Ectodermal cell (in vitro differentiated cells): Measurements from ENCODE around the gene ADAMTS15.

Experiments used
- H3K27ac ChIP-seq: 2 replicates; pipeline ENCODE4 v1.7.0; 2013; ENCODE audit warnings: mild to moderate bottlenecking, low read depth, low read length; ENCODE audit not compliant: insufficient read depth, poor library complexity, severe bottlenecking
- H3K27me3 ChIP-seq: 2 replicates; pipeline ENCODE4 v1.7.0; 2013; ENCODE audit warnings: mild to moderate bottlenecking, low read length; ENCODE audit not compliant: insufficient read depth, control insufficient read depth, poor library complexity, severe bottlenecking
- H3K36me3 ChIP-seq: one replicate; pipeline ENCODE4 v1.7.0; 2013; ENCODE audit warnings: low read length; ENCODE audit not compliant: control insufficient read depth, insufficient read depth
- H3K4me1 ChIP-seq: one replicate; pipeline ENCODE4 v1.7.0; 2013; ENCODE audit warnings: low read length; ENCODE audit not compliant: control insufficient read depth, insufficient read depth
- H3K4me3 ChIP-seq: 2 replicates; pipeline ENCODE4 v1.7.0; 2013; ENCODE audit warnings: low read depth, low read length, control low read depth; ENCODE audit not compliant: insufficient read depth
- H3K9me3 ChIP-seq: 2 replicates; pipeline ENCODE4 v1.7.0; 2013; ENCODE audit warnings: mild to moderate bottlenecking, low read length, moderate library complexity; ENCODE audit not compliant: control insufficient read depth
- WGBS, 2 experiments: methylation state at CpG; one replicate each; pipeline ENCODE4 v1.1.7; 2013; ENCODE audit warnings: missing lambda C conversion rate in 2 of 2; 5-methylcytosine and 5-hydroxymethylcytosine counted together

Gene ADAMTS15

GRCh38 chr11:130488848-130489584 lies 40.6 kb downstream of the ADAMTS15 start:
- no peaks in the 10 kb centered on the region for H3K27me3 ChIP-seq
- H3K4me3 ChIP-seq = no peak overlapping the region
- no peaks in the 10 kb centered on the region for H3K36me3 ChIP-seq
- H3K9me3 ChIP-seq = peaks cover 2% of the 10 kb centered on the region
- WGBS, 2 experiments = 91 to 92% methylated on average over 5 of the region's 5 CpGs
- H3K4me1 ChIP-seq = no peaks in the 10 kb centered on the region
- H3K27ac ChIP-seq = no peak overlapping the region

- Histone ChIP-seq H3K27ac (no peak overlapping the region), H3K36me3 (no peaks in the 10 kb centered on the region), H3K9me3 (no peaks in the 10 kb centered on the region), H3K4me1 (no peaks in the 10 kb centered on the region), H3K4me3 (no peak overlapping the region), H3K27me3 (no peaks in the 10 kb centered on the region)
- WGBS, 2 experiments = 94 to 97% methylated on average over 7 to 10 of the region's 12 CpGs
These were observed 41.3 kb downstream of the ADAMTS15 start for GRCh38 chr11:130489716-130490115.

- H3K4me3 ChIP-seq = no peak overlapping the region
- no peak overlapping the region for H3K27ac ChIP-seq
- H3K9me3 ChIP-seq = no peaks in the 10 kb centered on the region
- no peaks in the 10 kb centered on the region for H3K4me1 ChIP-seq
- WGBS, 2 experiments = 95 to 96% methylated on average over 4 to 7 of the region's 7 CpGs
- no peaks in the 10 kb centered on the region for H3K36me3 ChIP-seq
- H3K27me3 ChIP-seq = no peaks in the 10 kb centered on the region
These were observed 42.4 kb downstream of the ADAMTS15 start for GRCh38 chr11:130490682-130491449.

- Histone ChIP-seq H3K27me3 (no peaks in the 10 kb centered on the region), H3K4me3 (no peak overlapping the region), H3K36me3 (no peaks in the 10 kb centered on the region), H3K27ac (no peak overlapping the region), H3K4me1 (no peaks in the 10 kb centered on the region), H3K9me3 (no peaks in the 10 kb centered on the region)
These were observed 49.7 kb downstream of the ADAMTS15 start for GRCh38 chr11:130498181-130498580.

GRCh38 chr11:130499828-130500227 lies 51.4 kb downstream of the ADAMTS15 start:
- Histone ChIP-seq H3K9me3 (no peaks in the 10 kb centered on the region), H3K27me3 (no peaks in the 10 kb centered on the region), H3K4me1 (no peaks in the 10 kb centered on the region), H3K27ac (no peak overlapping the region), H3K36me3 (no peaks in the 10 kb centered on the region), H3K4me3 (no peak overlapping the region)

- Histone ChIP-seq H3K4me3 (no peak overlapping the region), H3K36me3 (no peaks in the 10 kb centered on the region), H3K4me1 (peaks cover 9% of the 10 kb centered on the region), H3K9me3 (no peaks in the 10 kb centered on the region), H3K27ac (no peak overlapping the region), H3K27me3 (no peaks in the 10 kb centered on the region)
- WGBS, 2 experiments = no CpG with 5 or more reads among the region's 1 CpG
These were observed 55.9 kb downstream of the ADAMTS15 start for GRCh38 chr11:130504317-130504716.

- H3K27me3 ChIP-seq = no peaks in the 10 kb centered on the region
- WGBS, 2 experiments = 21 to 40% methylated on average over 1 of the region's 1 CpG
- peaks cover 9% of the 10 kb centered on the region for H3K4me1 ChIP-seq
- no peaks in the 10 kb centered on the region for H3K9me3 ChIP-seq
- H3K27ac ChIP-seq = no peak overlapping the region
- H3K4me3 ChIP-seq = no peak overlapping the region
- no peaks in the 10 kb centered on the region for H3K36me3 ChIP-seq
These were observed 60.5 kb downstream of the ADAMTS15 start for GRCh38 chr11:130508913-130509312.

- Histone ChIP-seq H3K9me3 (no peaks in the 10 kb centered on the region), H3K4me3 (no peak overlapping the region), H3K27ac (no peak overlapping the region), H3K36me3 (no peaks in the 10 kb centered on the region), H3K27me3 (no peaks in the 10 kb centered on the region), H3K4me1 (peaks cover 9% of the 10 kb centered on the region)
- 96% methylated on average over 2 of the region's 2 CpGs for WGBS, 2 experiments
These were observed 61.5 kb downstream of the ADAMTS15 start for GRCh38 chr11:130509942-130510341.

- Histone ChIP-seq H3K27ac (no peak overlapping the region), H3K4me3 (no peak overlapping the region), H3K4me1 (peaks cover 9% of the 10 kb centered on the region), H3K27me3 (no peaks in the 10 kb centered on the region), H3K36me3 (no peaks in the 10 kb centered on the region), H3K9me3 (no peaks in the 10 kb centered on the region)
- 88 to 89% methylated on average over 8 of the region's 8 CpGs for WGBS, 2 experiments
These were observed 62.1 kb downstream of the ADAMTS15 start for GRCh38 chr11:130510407-130511006.

GRCh38 chr11:130511765-130512164 lies 63.3 kb downstream of the ADAMTS15 start:
- Histone ChIP-seq H3K27me3 (no peaks in the 10 kb centered on the region), H3K4me1 (peaks cover 15% of the 10 kb centered on the region), H3K27ac (no peak overlapping the region), H3K9me3 (no peaks in the 10 kb centered on the region), H3K36me3 (no peaks in the 10 kb centered on the region), H3K4me3 (no peak overlapping the region)
- WGBS, 2 experiments = 93 to 96% methylated on average over 2 of the region's 2 CpGs
